GM21576 (cell line): ENCODE results near the gene SNX19.

ENCODE experiments used
- ATAC-seq: cut with Tn5 transposase; IDR thresholded peaks from one replicate; pipeline ENCODE4 v1.9.1; 2021; ENCODE audit warnings: mild to moderate bottlenecking, moderate library complexity; ENCODE audit not compliant: unreplicated experiment

SNX19 gene

DNA sequence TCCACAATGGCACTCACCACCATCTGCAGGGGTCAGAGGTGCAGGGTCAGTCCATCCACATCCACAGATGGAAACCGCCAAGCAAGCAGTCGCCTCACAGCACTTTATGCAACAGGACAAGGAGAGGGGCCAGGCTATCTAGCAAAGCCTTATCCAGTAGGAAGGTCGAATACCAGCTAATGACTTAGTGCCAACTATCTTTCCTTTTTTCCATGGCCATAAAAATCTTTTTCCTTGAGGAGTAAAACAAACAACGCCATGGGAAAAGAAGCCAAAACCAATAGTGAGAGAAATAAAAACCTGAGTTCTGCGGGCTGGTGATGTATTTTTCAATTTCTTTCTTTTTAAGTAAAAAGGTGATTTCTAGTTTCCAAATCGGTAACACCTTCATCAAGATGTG, 8.2 kb downstream of the SNX19 start:
- ATAC-seq = no peak

DNA sequence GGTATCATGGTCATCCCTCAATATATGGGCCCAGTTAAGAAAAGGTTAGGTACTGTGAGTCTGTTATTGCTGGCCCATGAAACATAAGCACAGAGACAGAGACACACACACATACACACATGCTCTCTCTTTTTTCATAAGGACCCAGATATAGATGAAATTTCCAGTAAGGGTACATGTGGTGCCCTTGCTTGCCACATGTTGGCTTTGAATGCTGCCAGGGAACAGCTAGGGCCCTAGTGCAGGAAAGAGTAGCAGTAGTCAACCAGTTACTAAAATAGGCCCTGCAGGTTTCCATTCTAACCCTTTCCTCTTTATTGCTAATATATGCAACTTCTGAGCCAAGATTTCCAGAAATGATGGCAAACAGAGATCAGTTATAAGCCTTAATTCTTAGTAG, 9.1 kb downstream of the SNX19 start:
- ATAC-seq = no peak

DNA sequence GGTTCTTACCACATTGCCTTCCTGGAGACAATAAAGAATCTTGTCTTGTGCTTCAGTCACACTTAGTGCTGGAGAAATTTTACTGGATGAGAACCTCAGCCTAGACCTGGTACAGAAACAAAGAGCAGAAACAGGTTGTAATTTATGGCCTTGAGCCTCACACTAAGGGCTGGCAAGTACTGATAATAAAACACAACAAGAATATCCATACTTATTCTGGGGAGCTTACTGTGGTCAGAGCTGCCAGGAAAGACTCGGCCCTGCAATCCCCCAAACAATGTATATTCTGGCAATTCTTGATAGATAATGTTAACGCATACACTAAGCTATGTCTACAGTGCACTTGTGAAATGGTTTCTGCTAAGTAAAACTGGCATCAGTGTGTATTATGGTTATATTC, 9.7 kb downstream of the SNX19 start:
- ATAC-seq = no peak

DNA sequence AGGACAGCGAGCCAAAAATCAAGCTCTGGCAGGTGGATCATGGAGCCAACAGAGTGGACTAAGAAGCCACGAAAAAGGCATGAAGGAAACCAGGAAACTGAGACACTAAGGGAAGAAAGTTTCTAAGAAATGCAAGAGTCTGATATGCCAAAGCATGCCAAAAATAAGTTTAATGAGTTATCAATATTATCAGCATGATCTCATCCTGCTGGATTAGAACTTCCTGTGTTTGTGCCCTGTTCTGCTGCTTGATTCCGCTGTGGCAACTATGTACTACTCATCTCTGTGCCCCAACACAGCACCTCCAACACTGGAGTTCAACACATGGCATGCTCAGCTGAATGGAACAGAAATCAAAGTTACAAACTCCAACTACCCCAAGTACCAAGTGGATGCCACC, 10.8 kb downstream of the SNX19 start:
- ATAC-seq = no peak

DNA sequence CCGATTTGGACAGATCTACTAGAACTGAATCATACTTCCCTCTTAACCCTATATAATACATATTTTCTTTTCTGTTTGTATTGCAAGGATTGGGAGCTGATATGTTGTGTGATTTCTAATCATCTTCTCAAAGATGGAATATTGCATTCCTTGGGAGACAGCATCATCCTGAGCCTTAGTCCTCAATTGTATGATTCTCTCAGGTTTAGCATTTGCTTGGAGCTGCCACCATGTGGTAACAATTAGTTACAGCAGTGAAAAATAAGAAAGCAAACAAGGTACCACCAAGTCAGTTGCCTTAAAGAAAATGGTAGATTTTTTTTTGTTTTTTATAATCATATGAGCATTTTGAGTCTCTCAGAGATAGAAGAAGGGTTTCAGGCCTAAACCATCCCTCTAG, 11.9 kb downstream of the SNX19 start:
- ATAC-seq = no peak

- ATAC-seq = no peak
These were observed 13.9 kb downstream of the SNX19 start for GRCh38 chr11:130902380-130902779.

- no peak for ATAC-seq
These were observed 17.2 kb downstream of the SNX19 start for GRCh38 chr11:130899106-130899505.

- no peak for ATAC-seq
These were observed 18.8 kb downstream of the SNX19 start for GRCh38 chr11:130897262-130898182.

DNA sequence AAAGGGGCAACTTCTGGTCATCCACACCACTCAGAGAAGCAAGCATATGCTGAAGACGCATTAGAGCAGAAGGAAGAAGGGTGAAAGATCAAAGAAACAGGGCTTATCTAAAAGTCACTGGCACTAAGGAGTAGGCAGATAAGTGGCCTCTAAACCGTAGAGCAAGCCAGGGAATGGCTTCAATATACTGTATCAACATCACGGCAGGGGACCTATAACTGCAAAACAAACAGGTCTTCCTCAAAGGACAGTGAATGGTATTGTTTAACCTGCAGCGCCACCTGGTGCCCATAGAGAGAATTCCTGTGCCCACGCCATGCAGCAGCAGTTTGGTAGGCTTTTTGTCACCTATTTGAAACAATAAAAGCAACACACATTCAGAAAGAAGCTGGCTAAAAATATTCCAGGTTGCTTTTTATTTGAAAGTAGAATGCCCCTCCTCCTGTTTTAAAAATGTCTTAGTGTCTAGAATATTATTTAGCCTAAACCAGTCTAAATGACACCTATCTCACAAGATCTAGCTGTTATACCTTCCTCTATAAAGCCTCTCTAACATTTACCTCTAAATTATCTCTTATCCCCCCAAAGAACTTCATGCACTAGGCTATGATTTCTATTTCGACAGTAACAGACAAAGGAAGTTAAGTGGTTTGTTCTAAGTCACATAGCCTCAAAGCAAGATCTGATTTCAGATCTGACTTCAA, 21.8 kb downstream of the SNX19 start:
- peak; percentile 97 for ATAC-seq

GRCh38 chr11:130892861-130893260, 23.4 kb downstream of the SNX19 start:
- no peak for ATAC-seq

- ATAC-seq = no peak
These were observed 25.0 kb downstream of the SNX19 start for GRCh38 chr11:130891326-130891725.

DNA sequence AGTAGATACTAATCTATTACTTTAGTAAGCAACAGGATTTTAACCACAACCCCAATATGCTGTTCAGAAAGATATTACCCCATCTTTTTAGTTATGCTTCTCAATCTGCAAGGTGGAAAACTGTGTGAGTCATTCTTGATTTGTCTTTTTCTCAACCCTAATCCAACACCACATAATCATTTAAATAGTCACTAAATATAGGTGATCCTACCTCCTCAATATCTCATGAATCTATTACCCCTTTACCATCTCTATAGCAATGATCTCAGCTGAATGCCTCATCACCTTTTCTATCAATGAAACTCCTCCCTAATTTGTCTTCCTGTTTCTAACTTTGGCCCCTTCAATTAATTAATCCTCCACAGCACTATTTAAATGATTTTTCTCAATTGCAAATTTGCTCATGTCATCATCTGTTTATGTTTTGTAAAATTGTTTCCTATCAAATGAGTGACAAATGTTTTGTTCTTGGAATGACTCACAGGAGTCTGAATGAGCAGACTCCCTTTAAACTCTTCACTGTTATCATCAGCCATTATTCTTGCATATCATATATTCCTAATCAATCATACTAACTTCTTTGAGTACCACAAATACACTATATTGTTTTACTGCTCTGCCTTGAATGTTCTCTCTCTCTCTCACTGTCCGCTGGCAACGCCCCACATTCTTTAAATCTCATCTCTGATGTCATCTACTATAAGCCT, 26.1 kb downstream of the SNX19 start:
- no peak for ATAC-seq

DNA sequence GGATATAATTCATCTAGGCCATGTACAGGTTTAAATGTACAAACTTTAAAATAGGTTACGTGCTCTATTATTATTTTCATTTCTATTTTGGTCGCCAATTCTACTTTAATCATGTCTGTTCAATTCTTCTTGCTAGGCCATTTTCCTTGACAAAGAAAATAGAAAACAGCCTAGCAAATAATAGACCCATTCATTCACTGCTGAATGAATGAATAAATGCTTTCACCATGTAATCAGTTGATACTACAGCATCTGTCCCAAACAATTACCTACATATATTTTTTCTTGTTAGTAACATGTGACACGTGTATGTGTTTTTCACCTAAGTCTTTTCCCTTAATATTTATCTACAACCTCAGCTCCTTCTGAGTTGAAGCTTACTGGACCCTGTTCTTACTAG, 27.5 kb downstream of the SNX19 start:
- no peak for ATAC-seq

GRCh38 chr11:130886704-130887103, 29.6 kb downstream of the SNX19 start:
- ATAC-seq = no peak

DNA sequence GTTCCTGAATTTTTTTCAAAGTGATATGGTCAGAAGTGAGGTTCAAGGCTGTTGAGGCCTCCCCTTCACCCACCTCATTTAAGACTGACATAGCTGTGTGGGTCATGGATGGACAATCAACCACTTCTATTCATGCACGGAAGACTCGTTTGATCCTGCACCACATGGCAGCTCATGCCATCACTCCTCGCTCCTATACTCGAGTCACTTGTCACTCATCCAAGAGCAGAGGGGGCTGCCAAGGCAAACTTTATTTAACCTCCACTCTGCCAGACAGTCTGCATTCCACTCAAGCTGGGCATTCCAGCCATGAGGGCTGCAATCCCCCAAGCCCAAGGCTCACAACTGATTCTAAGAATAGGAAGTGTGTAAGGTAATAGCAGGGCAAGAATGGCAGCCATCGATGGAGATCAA, 34.1 kb downstream of the SNX19 start:
- ATAC-seq = no peak

DNA sequence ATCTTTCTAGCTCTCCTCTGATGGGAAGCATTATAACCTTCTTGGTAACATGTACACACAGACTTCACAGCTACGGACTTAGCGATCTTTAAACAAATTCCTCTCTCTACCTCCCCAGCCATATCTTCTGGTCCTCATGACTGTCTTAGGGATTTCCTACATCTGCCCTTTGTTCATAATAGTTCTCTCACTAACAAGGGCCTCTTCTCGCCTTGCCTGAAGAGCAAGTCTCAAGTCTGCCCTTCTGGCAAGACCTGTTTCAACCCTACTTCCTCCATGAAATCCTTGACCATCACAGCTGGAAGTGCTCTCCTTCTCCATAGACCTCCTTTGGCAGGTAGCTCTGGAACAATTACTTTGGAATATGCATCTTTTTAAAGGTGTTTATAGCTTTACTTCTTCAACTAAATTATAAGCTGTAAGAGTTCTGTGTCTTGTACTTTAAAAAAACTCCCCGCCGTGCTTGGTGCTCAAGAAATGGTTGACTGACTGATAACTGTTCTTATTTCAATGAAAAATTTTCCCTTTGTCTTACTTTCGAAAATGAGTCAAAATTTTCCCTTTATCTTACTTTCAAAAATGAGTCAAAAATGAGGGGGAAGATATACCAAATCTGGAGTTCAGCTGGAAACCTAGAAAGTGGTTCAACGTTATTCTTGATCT, 34.7 kb downstream of the SNX19 start:
- ATAC-seq = no peak

- ATAC-seq = no peak
These were observed 36.4 kb downstream of the SNX19 start for GRCh38 chr11:130879836-130880235.

DNA sequence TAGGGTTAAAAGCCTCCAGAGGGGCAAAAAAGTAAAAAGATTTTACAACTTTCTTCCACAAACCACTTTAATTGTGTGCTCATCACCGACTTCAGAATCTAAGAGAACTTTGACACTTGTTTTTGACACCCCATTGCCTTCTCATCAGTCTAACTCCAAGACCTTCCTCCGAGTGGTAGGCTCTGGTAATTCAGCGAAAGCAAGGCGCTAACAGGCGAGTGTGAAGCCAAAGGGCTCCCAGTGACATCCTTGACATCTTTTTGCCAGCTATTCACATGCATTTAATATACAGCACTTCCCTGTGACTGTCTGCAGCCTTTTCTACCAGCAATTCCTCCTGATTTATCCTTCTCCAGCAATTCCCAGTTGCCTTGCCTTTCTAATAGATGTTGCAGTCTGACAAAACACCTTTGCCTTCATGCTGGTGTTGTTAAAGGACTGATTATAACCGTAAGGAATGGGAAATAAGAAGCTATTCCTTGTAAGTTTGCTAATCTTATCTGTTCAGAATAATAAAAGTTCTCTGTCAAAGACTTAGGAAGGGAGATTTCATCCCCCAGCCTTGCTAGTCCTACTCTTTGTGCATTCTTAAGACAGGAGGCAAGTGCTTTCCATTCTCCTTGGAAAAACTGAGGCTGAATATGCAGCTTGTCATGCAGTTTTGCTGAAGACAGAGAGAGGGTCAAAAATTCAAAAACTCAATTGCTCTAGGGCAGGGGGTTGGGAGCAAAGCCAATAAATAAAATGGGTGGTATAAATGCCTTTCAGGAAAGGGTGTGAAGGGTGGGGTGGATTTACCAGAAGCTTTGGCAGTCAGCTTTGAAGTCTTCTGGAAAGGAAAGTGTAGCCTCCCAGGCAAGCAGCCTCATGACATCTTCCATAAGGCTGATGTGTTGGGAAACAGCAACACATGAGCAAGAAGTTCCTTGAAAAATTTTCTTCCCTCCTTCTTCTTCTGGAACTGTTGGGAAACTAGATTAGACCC, 39.1 kb downstream of the SNX19 start:
- ATAC-seq = no peak

DNA sequence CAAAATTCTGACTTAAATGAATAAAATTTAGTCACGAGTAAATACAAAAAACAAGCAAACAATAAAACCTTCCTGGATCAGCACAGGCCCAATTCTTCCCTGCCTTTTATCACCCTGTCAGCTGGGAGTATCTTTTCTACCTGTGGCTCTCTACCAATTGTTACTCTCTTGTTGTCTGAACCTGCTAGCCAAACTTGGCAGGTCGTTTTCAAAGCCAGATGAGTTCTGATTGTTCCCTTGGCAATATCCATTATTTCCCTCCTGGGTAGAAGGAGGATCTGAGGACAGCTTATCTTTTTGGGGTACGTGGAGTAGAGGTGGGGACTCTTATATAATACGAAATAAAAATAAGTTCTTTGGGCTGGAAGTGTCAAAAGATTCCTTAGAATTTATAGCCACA, 40.2 kb downstream of the SNX19 start:
- no peak for ATAC-seq

DNA sequence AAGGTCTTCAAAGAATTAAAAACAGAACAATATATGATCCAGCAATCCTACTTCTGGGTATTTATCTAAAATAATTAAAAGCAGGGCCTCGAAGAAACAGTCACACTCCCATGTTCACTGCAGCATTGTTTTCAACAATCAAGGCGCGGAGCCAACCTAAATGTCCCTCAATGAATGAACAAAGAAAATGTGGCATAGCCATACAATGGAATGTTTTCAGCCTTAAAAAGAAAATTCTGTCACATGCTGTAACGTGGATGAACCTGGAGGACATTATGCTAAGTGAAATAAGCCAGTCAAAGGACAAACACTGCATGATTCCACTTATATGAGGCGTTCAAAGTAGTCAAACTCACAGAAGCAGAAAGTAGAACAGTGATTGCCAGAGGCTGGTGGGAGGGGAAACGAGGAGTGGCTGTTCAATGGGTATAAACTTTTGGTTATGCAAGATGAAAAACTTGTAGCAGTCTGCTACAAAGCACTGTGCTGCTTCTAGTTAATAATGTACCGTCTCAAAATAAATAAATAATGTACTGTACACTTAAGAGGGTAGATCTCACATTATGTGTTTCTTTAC, 41.2 kb downstream of the SNX19 start:
- ATAC-seq = no peak
